ENCODE measurements around the gene GGCT.

Gene GGCT

GRCh38 chr7:30474485-30474884 is 30.1 kb downstream of the GGCT start:
- no peak overlapping the region for H3K4me3 ChIP-seq (ENCODE audit: low read length)
- no peak overlapping the region for H3K27ac ChIP-seq (ENCODE audit: low read length)
- no peaks in the 10 kb centered on the region for H3K36me3 ChIP-seq (ENCODE audit: control insufficient read depth, low read depth, low read length)
- H3K9ac ChIP-seq (ENCODE audit: low read length) = no peak overlapping the region
- peaks cover 9% of the 10 kb centered on the region for H3K4me1 ChIP-seq (ENCODE audit: control insufficient read depth, low read depth, low read length)
- no peaks in the 10 kb centered on the region for H3K9me3 ChIP-seq (ENCODE audit: control insufficient read depth, low read depth, low read length)
- peaks cover 21% of the 10 kb centered on the region for H3K27me3 ChIP-seq (ENCODE audit: control insufficient read depth, insufficient read depth, low read length)

- no peak overlapping the region for H3K9ac ChIP-seq (ENCODE audit: low read length)
- peaks cover 16% of the 10 kb centered on the region for H3K27me3 ChIP-seq (ENCODE audit: control insufficient read depth, insufficient read depth, low read length)
- peaks cover 9% of the 10 kb centered on the region for H3K4me1 ChIP-seq (ENCODE audit: control insufficient read depth, low read depth, low read length)
- no peaks in the 10 kb centered on the region for H3K36me3 ChIP-seq (ENCODE audit: control insufficient read depth, low read depth, low read length)
- H3K27ac ChIP-seq (ENCODE audit: low read length) = no peak overlapping the region
- no peak overlapping the region for H3K4me3 ChIP-seq (ENCODE audit: low read length)
- no peaks in the 10 kb centered on the region for H3K9me3 ChIP-seq (ENCODE audit: control insufficient read depth, low read depth, low read length)
These were observed 30.7 kb downstream of the GGCT start for GRCh38 chr7:30473903-30474302.

- no peak overlapping the region for H3K9ac ChIP-seq (ENCODE audit: low read length)
- H3K36me3 ChIP-seq (ENCODE audit: control insufficient read depth, low read depth, low read length) = no peaks in the 10 kb centered on the region
- no peaks in the 10 kb centered on the region for H3K9me3 ChIP-seq (ENCODE audit: control insufficient read depth, low read depth, low read length)
- no peak overlapping the region for H3K4me3 ChIP-seq (ENCODE audit: low read length)
- peaks cover 11% of the 10 kb centered on the region for H3K27me3 ChIP-seq (ENCODE audit: control insufficient read depth, insufficient read depth, low read length)
- H3K27ac ChIP-seq (ENCODE audit: low read length) = no peak overlapping the region
- H3K4me1 ChIP-seq (ENCODE audit: control insufficient read depth, low read depth, low read length) = peaks cover 12% of the 10 kb centered on the region
These were observed 31.5 kb downstream of the GGCT start for GRCh38 chr7:30472784-30473775.

GRCh38 chr7:30472081-30472783 is 32.4 kb downstream of the GGCT start:
- Histone ChIP-seq H3K4me1 (ENCODE audit: control insufficient read depth, low read depth, low read length) (peaks cover 12% of the 10 kb centered on the region), H3K36me3 (ENCODE audit: control insufficient read depth, low read depth, low read length) (no peaks in the 10 kb centered on the region)

GRCh38 chr7:30471205-30471604 is 33.4 kb downstream of the GGCT start:
- no peaks in the 10 kb centered on the region for H3K36me3 ChIP-seq (ENCODE audit: control insufficient read depth, low read depth, low read length)
- H3K9ac ChIP-seq (ENCODE audit: low read length) = no peak overlapping the region
- H3K9me3 ChIP-seq (ENCODE audit: control insufficient read depth, low read depth, low read length) = no peaks in the 10 kb centered on the region
- H3K27ac ChIP-seq (ENCODE audit: low read length) = no peak overlapping the region
- H3K4me1 ChIP-seq (ENCODE audit: control insufficient read depth, low read depth, low read length) = peaks cover 12% of the 10 kb centered on the region
- H3K27me3 ChIP-seq (ENCODE audit: control insufficient read depth, insufficient read depth, low read length) = no peaks in the 10 kb centered on the region
- no peak overlapping the region for H3K4me3 ChIP-seq (ENCODE audit: low read length)

More at GRCh38 chr7:30472081-30472783, 32.4 kb downstream of the GGCT start:
- H3K27me3 ChIP-seq (ENCODE audit: control insufficient read depth, insufficient read depth, low read length) = peaks cover 3% of the 10 kb centered on the region
- no peak overlapping the region for H3K27ac ChIP-seq (ENCODE audit: low read length)
- no peak overlapping the region for H3K4me3 ChIP-seq (ENCODE audit: low read length)
- H3K9me3 ChIP-seq (ENCODE audit: control insufficient read depth, low read depth, low read length) = no peaks in the 10 kb centered on the region
- no peak overlapping the region for H3K9ac ChIP-seq (ENCODE audit: low read length)

GRCh38 chr7:30470771-30471170 is 33.9 kb downstream of the GGCT start:
- Histone ChIP-seq H3K4me3 (ENCODE audit: low read length) (no peak overlapping the region), H3K4me1 (ENCODE audit: control insufficient read depth, low read depth, low read length) (peaks cover 12% of the 10 kb centered on the region), H3K36me3 (ENCODE audit: control insufficient read depth, low read depth, low read length) (no peaks in the 10 kb centered on the region), H3K9ac (ENCODE audit: low read length) (no peak overlapping the region), H3K9me3 (ENCODE audit: control insufficient read depth, low read depth, low read length) (no peaks in the 10 kb centered on the region), H3K27me3 (ENCODE audit: control insufficient read depth, insufficient read depth, low read length) (no peaks in the 10 kb centered on the region), H3K27ac (ENCODE audit: low read length) (no peak overlapping the region)

- Histone ChIP-seq H3K27ac (ENCODE audit: low read length) (no peak overlapping the region), H3K4me3 (ENCODE audit: low read length) (no peak overlapping the region), H3K4me1 (ENCODE audit: control insufficient read depth, low read depth, low read length) (peaks cover 12% of the 10 kb centered on the region), H3K27me3 (ENCODE audit: control insufficient read depth, insufficient read depth, low read length) (no peaks in the 10 kb centered on the region), H3K36me3 (ENCODE audit: control insufficient read depth, low read depth, low read length) (no peaks in the 10 kb centered on the region), H3K9me3 (ENCODE audit: control insufficient read depth, low read depth, low read length) (no peaks in the 10 kb centered on the region), H3K9ac (ENCODE audit: low read length) (no peak overlapping the region)
These were observed 34.4 kb downstream of the GGCT start for GRCh38 chr7:30470163-30470770.

- no peak overlapping the region for H3K9ac ChIP-seq (ENCODE audit: low read length)
- no peaks in the 10 kb centered on the region for H3K27me3 ChIP-seq (ENCODE audit: control insufficient read depth, insufficient read depth, low read length)
- no peaks in the 10 kb centered on the region for H3K9me3 ChIP-seq (ENCODE audit: control insufficient read depth, low read depth, low read length)
- peaks cover 12% of the 10 kb centered on the region for H3K4me1 ChIP-seq (ENCODE audit: control insufficient read depth, low read depth, low read length)
- H3K27ac ChIP-seq (ENCODE audit: low read length) = no peak overlapping the region
- no peaks in the 10 kb centered on the region for H3K36me3 ChIP-seq (ENCODE audit: control insufficient read depth, low read depth, low read length)
- H3K4me3 ChIP-seq (ENCODE audit: low read length) = no peak overlapping the region
These were observed 35.3 kb downstream of the GGCT start for GRCh38 chr7:30469303-30469702.

GRCh38 chr7:30468791-30469190 is 35.8 kb downstream of the GGCT start:
- H3K27ac ChIP-seq (ENCODE audit: low read length) = no peak overlapping the region
- H3K4me3 ChIP-seq (ENCODE audit: low read length) = no peak overlapping the region
- no peak overlapping the region for H3K9ac ChIP-seq (ENCODE audit: low read length)

GRCh38 chr7:30468041-30468440 is 36.6 kb downstream of the GGCT start:
- no peaks in the 10 kb centered on the region for H3K27me3 ChIP-seq (ENCODE audit: control insufficient read depth, insufficient read depth, low read length)
- no peaks in the 10 kb centered on the region for H3K36me3 ChIP-seq (ENCODE audit: control insufficient read depth, low read depth, low read length)
- no peak overlapping the region for H3K9ac ChIP-seq (ENCODE audit: low read length)
- H3K27ac ChIP-seq (ENCODE audit: low read length) = no peak overlapping the region
- H3K4me1 ChIP-seq (ENCODE audit: control insufficient read depth, low read depth, low read length) = peaks cover 12% of the 10 kb centered on the region
- H3K9me3 ChIP-seq (ENCODE audit: control insufficient read depth, low read depth, low read length) = no peaks in the 10 kb centered on the region
- H3K4me3 ChIP-seq (ENCODE audit: low read length) = no peak overlapping the region

More at GRCh38 chr7:30468791-30469190, 35.8 kb downstream of the GGCT start:
- H3K36me3 ChIP-seq (ENCODE audit: control insufficient read depth, low read depth, low read length) = no peaks in the 10 kb centered on the region
- H3K4me1 ChIP-seq (ENCODE audit: control insufficient read depth, low read depth, low read length) = peaks cover 12% of the 10 kb centered on the region
- H3K27me3 ChIP-seq (ENCODE audit: control insufficient read depth, insufficient read depth, low read length) = no peaks in the 10 kb centered on the region
- H3K9me3 ChIP-seq (ENCODE audit: control insufficient read depth, low read depth, low read length) = no peaks in the 10 kb centered on the region

- Histone ChIP-seq H3K36me3 (ENCODE audit: control insufficient read depth, low read depth, low read length) (no peaks in the 10 kb centered on the region), H3K4me1 (ENCODE audit: control insufficient read depth, low read depth, low read length) (peaks cover 12% of the 10 kb centered on the region), H3K27me3 (ENCODE audit: control insufficient read depth, insufficient read depth, low read length) (no peaks in the 10 kb centered on the region), H3K4me3 (ENCODE audit: low read length) (no peak overlapping the region), H3K9ac (ENCODE audit: low read length) (no peak overlapping the region), H3K9me3 (ENCODE audit: control insufficient read depth, low read depth, low read length) (no peaks in the 10 kb centered on the region), H3K27ac (ENCODE audit: low read length) (no peak overlapping the region)
These were observed 37.4 kb downstream of the GGCT start for GRCh38 chr7:30467271-30467670.

All from iPS-18a (cell line).